IPS-18a (cell line): Measurements from ENCODE around the gene TTLL12.

Experiments used
- H3K27ac ChIP-seq: one replicate; pipeline ENCODE4 v1.5.1; 2013; ENCODE audit warnings: low read length
- H3K27me3 ChIP-seq: one replicate; pipeline ENCODE4 v1.6.1; 2013; ENCODE audit warnings: mild to moderate bottlenecking, low read length; ENCODE audit not compliant: control insufficient read depth, insufficient read depth
- H3K36me3 ChIP-seq: one replicate; pipeline ENCODE4 v1.6.1; 2013; ENCODE audit warnings: low read depth, low read length; ENCODE audit not compliant: control insufficient read depth
- H3K4me1 ChIP-seq: one replicate; pipeline ENCODE4 v1.6.1; 2013; ENCODE audit warnings: low read depth, low read length; ENCODE audit not compliant: control insufficient read depth
- H3K4me3 ChIP-seq: one replicate; pipeline ENCODE4 v1.5.1; 2013; ENCODE audit warnings: low read length
- H3K9ac ChIP-seq: one replicate; pipeline ENCODE4 v1.6.1; 2013; ENCODE audit warnings: mild to moderate bottlenecking, low read length, moderate library complexity
- H3K9me3 ChIP-seq: one replicate; pipeline ENCODE4 v1.6.1; 2013; ENCODE audit warnings: low read depth, low read length; ENCODE audit not compliant: control insufficient read depth

Gene TTLL12

DNA sequence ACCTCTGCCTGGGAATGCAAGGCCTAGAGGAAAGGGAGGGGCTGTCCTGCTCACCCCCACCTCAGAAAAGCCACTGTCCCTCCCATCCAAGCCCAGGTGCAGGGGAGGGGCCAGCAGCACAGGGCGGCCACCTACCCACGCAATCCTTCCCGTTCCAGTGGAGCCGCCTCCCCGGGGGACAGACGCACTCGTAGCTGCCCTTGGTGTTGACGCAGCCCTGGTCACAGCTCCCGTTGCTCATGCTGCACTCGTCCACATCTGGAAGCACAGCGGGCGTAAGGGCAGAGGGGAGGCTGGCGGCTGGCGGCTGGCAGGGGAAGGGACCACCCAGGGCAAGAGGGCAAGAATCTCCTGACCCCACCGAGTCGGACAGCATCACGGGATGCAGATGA lies 40.3 kb upstream of the TTLL12 start:
- no peak overlapping the region for H3K4me3 ChIP-seq
- H3K27ac ChIP-seq, result no peak overlapping the region
- H3K4me1 ChIP-seq, result peaks cover 5% of the 10 kb centered on the region
- H3K9me3 ChIP-seq, result no peaks in the 10 kb centered on the region
- peaks cover 11% of the 10 kb centered on the region for H3K27me3 ChIP-seq
- H3K36me3 ChIP-seq, result no peaks in the 10 kb centered on the region
- H3K9ac ChIP-seq, result no peak overlapping the region

DNA sequence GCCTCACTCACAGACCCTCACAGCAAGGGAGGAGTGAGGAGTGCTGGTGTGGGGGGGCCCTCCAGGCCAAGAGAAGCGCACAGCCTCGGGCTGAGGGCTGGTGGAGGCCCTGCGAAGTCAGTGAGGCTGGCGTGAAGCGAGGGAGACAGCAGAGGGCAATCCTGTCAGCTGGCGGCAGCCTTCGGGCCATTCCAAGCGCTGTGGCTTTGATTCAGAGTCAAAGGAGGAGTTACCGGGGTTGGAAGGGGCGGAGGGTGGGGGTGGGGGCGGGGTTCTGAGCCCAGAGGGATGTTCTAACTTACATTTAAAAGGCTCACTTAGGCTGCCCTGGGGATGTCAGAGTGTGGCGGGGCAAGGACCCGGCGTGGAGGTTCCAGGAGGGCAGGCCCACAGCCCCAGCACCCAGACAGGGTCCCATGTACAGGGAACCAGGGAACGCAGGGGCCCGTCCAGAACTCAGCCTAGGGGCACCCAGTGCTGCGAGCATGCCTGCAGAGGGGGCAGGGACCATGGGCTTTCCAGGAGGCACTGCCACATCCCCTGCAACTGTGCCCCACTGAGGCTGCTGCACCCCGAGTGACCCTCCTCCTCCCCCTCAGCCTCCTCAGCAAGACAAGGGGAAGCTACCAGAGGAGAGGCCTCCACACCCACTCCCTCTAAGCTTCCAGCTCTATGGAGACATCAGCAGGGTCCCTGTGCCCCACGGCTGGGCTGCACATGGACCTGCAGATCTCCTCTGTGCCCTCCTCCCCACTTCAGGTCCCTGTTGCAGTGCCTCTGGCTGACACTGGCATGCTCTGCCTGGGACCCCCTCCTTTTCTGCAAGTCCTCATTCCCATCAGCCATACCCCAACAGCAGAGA lies 39.7 kb upstream of the TTLL12 start:
- H3K9me3 ChIP-seq, result no peaks in the 10 kb centered on the region
- no peak overlapping the region for H3K9ac ChIP-seq
- H3K27ac ChIP-seq, result no peak overlapping the region
- H3K36me3 ChIP-seq, result no peaks in the 10 kb centered on the region
- peaks cover 5% of the 10 kb centered on the region for H3K4me1 ChIP-seq
- H3K4me3 ChIP-seq, result no peak overlapping the region
- H3K27me3 ChIP-seq, result peaks cover 11% of the 10 kb centered on the region

DNA sequence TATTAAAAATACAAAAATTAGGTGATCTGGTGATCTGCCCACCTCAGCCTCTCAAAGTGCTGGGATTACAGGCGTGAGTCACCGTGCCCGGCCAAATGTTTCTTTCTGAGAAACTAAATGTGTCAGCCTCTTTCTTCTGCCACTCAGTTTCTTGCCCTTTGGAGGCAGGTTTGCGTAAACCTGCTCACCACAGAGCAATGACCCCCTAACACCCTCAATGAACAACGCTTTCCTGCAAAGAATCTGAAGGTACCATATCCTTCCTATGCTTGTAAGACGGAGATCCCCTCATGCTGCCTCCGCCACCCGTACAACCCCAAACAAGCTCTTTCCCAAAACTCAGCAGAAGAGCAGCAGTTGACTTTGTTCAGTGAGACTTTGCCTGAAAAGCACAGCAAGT lies 38.7 kb upstream of the TTLL12 start:
- H3K4me3 ChIP-seq, result no peak overlapping the region
- no peak overlapping the region for H3K27ac ChIP-seq
- H3K9ac ChIP-seq, result no peak overlapping the region
- no peaks in the 10 kb centered on the region for H3K9me3 ChIP-seq
- H3K36me3 ChIP-seq, result no peaks in the 10 kb centered on the region
- H3K4me1 ChIP-seq, result peaks cover 5% of the 10 kb centered on the region
- H3K27me3 ChIP-seq, result peaks cover 11% of the 10 kb centered on the region

DNA sequence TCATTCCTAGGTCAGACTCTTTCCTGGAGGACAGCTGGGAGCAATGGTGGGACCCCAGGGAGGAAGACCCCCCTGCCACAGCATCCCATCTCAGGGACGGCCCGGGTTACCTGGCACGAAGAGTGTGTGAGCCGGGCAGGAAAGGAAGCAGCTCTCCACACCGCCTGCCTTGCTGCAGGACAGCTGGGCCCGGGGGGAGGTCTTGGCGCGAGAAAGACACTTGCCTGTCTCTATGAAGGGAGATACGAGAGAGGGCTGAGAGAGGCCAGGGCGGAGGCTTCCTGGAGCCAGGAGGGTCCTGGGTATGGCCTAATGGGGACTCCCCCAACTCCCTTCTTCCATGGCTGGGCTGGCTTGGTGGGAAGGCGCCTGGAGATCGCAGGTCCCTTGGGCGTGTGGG lies 36.1 kb upstream of the TTLL12 start:
- H3K27ac ChIP-seq, result no peak overlapping the region
- H3K27me3 ChIP-seq, result peaks cover 11% of the 10 kb centered on the region
- no peaks in the 10 kb centered on the region for H3K36me3 ChIP-seq
- no peak overlapping the region for H3K4me3 ChIP-seq
- H3K4me1 ChIP-seq, result peaks cover 5% of the 10 kb centered on the region
- no peak overlapping the region for H3K9ac ChIP-seq
- H3K9me3 ChIP-seq, result no peaks in the 10 kb centered on the region

DNA sequence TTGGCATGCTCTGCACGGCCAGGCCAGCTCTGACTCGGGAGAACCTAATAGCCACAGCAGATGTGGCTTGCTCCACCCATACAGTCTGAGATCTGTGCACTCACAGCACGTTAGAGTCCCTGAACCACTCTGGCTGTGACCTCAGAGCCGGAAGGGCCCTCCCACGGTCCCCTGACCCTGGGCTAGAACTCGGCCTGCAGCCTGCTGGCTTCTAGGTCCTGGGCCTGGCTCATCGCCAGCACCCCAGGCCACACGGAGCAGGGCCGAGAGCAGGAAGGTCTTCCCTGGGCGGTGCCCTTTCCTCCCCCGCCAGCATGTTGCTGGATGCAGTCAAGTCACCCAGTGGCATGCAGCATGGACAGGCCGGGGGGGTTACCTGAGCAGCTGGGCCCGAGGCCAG lies 35.3 kb upstream of the TTLL12 start:
- Histone ChIP-seq H3K4me3 (no peak overlapping the region), H3K36me3 (no peaks in the 10 kb centered on the region), H3K27ac (no peak overlapping the region), H3K4me1 (peaks cover 5% of the 10 kb centered on the region), H3K27me3 (peaks cover 11% of the 10 kb centered on the region), H3K9ac (no peak overlapping the region), H3K9me3 (no peaks in the 10 kb centered on the region)

DNA sequence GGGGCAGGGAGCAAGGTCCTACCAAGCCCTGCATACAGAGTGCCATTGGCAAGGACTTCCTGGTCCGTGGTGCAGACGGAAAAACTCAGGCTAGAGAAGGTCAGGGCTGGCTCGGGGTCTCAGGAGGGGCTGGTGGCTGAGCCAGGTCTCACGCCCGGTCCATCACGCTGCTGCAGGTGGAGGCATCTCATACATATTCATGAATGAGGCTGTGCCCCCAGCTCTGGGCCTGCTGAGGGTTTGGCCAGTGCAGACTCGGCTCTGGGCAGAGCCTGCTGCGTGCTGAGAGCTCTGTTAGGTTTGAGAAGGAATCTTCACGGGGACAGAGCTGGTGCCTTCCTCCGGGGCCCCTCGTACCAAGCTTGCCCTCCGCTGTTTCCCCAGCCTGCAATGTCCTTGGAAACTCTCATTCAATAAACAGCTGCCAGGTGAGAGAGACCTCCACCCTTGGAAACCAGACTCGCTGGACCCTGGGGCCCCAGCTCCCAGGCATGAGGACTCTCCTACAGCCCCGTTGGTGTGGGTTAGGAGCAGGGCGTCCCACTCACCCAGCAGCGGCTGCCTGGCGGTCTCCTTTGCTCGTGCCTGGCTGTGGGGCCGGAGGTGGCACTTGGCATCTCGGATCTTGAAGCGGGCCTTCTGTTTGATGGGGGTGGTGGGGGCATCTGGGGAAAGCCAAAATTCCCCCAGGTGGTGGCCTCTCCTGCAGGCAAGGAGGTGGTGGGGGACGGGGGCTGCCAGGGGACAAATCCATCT lies 33.9 kb upstream of the TTLL12 start:
- no peaks in the 10 kb centered on the region for H3K36me3 ChIP-seq
- no peak overlapping the region for H3K27ac ChIP-seq
- H3K9ac ChIP-seq, result no peak overlapping the region
- no peaks in the 10 kb centered on the region for H3K9me3 ChIP-seq
- H3K27me3 ChIP-seq, result peaks cover 10% of the 10 kb centered on the region
- no peak overlapping the region for H3K4me3 ChIP-seq
- H3K4me1 ChIP-seq, result peaks cover under 1% of the 10 kb centered on the region

DNA sequence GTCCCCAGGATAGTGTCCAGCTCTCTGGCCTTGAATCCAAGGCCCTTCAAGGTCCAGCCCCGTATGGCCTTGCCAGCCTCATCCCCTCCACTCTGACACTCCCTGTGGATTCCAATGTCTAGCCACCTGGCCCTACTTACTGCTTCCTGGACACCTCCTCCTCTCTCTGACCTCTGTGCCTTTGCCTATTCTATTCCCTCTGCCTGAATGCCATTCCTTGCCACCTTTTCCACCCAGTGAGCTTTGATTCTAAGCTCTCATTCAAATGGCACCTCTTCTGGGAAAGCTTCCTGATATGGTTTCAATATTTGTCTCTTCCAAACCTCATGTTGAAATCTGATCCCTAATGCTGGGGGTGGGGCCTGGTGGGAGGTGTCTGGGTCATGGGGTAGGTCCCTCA lies 31.9 kb upstream of the TTLL12 start:
- H3K4me3 ChIP-seq, result no peak overlapping the region
- no peaks in the 10 kb centered on the region for H3K27me3 ChIP-seq
- no peak overlapping the region for H3K9ac ChIP-seq
- H3K27ac ChIP-seq, result no peak overlapping the region
- H3K36me3 ChIP-seq, result no peaks in the 10 kb centered on the region
- H3K9me3 ChIP-seq, result no peaks in the 10 kb centered on the region
- no peaks in the 10 kb centered on the region for H3K4me1 ChIP-seq

DNA sequence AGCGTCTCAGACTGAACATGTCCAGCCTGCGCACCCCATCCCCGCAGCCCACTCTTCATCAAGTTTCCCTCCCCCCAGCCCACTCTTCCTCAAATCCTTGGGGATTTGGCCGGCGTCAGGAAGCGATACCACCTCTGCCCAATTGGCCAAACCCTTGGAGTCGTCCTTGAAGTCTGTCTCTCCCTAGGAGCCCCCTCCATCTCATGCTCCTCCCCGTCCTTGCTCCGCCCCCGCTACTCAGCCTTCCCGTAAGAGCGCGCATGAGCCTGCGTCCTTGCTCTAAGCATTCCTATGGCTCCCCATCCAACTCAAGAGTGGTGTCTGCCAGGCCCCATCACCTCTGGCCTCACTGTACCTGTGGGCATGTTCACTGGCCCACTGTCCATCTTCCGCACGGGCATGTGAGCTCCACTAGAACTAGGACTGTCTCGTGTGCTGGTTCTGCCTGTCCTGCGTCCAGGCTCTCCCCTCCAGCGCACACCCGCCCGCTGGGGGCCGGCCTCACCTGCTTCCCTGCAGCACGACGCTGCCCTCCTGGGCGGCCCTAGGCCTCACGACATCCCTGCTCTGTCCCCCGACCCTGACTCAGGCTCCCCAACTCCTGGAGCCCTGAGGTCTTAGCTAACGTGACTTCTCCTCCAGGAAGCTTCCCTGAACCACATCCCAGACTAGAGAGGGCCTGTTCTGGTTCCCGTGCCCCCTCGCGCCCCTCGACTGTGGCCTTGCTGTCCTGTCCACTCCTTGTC lies 30.5 kb upstream of the TTLL12 start:
- no peak overlapping the region for H3K9ac ChIP-seq
- no peak overlapping the region for H3K4me3 ChIP-seq
- H3K27ac ChIP-seq, result no peak overlapping the region
- H3K9me3 ChIP-seq, result no peaks in the 10 kb centered on the region
- H3K36me3 ChIP-seq, result no peaks in the 10 kb centered on the region
- no peaks in the 10 kb centered on the region for H3K27me3 ChIP-seq
- H3K4me1 ChIP-seq, result peaks cover 4% of the 10 kb centered on the region

DNA sequence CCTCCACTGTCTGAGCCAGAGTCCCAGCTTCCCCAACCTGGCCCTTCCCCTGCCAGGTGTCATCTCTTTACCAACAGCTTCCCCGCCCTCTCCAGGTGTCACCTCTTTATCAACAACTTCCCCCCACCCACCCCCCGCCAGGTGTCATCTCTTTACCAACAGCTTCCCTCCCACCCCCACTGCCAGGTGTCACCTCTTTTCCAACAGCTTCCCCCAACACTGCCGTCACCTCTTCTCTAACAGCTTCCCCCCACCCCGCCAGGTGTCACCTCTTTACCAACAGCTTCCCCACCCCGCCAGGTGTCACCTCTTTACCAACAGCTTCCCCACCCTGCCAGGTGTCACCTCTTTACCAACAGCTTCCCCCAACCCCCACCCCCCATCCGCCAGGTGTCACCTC lies 29.8 kb upstream of the TTLL12 start:
- Histone ChIP-seq H3K4me1 (peaks cover 4% of the 10 kb centered on the region), H3K4me3 (no peak overlapping the region), H3K36me3 (no peaks in the 10 kb centered on the region), H3K9ac (no peak overlapping the region), H3K27me3 (no peaks in the 10 kb centered on the region), H3K27ac (no peak overlapping the region), H3K9me3 (no peaks in the 10 kb centered on the region)

DNA sequence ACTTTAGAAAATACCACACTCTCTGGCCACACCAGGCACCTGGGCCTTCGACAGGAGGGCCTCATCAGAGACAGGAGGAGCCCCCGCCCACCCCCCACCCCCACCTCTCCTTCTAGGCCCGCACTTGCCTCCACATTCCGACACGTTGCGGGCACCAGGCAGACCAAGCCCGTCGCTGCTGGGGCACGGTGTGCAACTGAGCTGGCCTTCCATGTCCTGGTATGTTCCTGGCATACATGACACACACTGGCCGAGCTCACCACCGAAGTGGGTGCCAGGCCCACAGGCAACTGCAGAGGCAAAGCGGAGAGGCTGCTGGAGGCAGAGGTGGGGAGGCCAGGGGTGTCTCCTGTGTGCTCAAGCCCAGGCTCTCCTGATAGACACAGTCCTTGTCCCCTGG lies 27.0 kb upstream of the TTLL12 start:
- H3K27ac ChIP-seq, result no peak overlapping the region
- H3K36me3 ChIP-seq, result no peaks in the 10 kb centered on the region
- H3K4me3 ChIP-seq, result no peak overlapping the region
- H3K9me3 ChIP-seq, result no peaks in the 10 kb centered on the region
- no peak overlapping the region for H3K9ac ChIP-seq
- H3K4me1 ChIP-seq, result peaks cover 4% of the 10 kb centered on the region
- H3K27me3 ChIP-seq, result no peaks in the 10 kb centered on the region

DNA sequence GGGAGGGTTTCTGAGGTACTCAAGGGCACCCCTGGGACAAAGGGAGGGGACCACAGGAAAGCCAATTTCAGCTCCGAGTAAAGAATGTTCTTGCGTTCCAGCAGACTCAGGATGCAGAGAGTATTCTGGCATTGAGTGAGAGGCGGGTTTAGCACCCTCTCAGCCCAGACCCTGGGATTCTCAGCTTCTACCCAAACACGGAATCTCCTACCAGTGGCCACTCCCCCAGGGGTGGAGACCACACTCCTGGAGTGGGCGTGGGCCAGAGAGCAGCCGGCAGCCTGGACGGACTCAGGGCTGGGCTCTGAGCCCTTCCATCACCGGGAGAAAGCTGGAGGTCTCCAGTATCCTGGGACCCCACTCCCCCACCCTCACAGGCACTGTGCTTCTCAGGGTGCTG lies 26.1 kb upstream of the TTLL12 start:
- H3K9ac ChIP-seq, result no peak overlapping the region
- no peaks in the 10 kb centered on the region for H3K27me3 ChIP-seq
- no peak overlapping the region for H3K27ac ChIP-seq
- H3K9me3 ChIP-seq, result no peaks in the 10 kb centered on the region
- H3K36me3 ChIP-seq, result no peaks in the 10 kb centered on the region
- H3K4me1 ChIP-seq, result peaks cover 4% of the 10 kb centered on the region
- no peak overlapping the region for H3K4me3 ChIP-seq
